GM12874 (cell line): Measurements from ENCODE around the gene RNF5.

ENCODE experiments used
- CTCF ChIP-seq: IDR thresholded peaks from 2 replicates; pipeline ENCODE4 v1.5.1; 2011; ENCODE audit warnings: low read depth, mild to moderate bottlenecking, control low read depth, low read length, moderate library complexity; ENCODE audit not compliant: insufficient read depth

Gene RNF5

GRCh38 chr6:32167761-32168262 lies 10.4 kb upstream of the RNF5 start:
- TF ChIP-seq CTCF: no peak

GRCh38 chr6:32168350-32168749 lies 9.9 kb upstream of the RNF5 start:
- no peak for TF ChIP-seq CTCF

- no peak for TF ChIP-seq CTCF
These were observed 9.2 kb upstream of the RNF5 start for GRCh38 chr6:32168807-32169591.

GRCh38 chr6:32170294-32170693 lies 7.9 kb upstream of the RNF5 start:
- TF ChIP-seq CTCF: no peak

- no peak for TF ChIP-seq CTCF
These were observed 7.0 kb upstream of the RNF5 start for GRCh38 chr6:32171234-32171633.

GRCh38 chr6:32173051-32173727 lies 5.0 kb upstream of the RNF5 start:
- no peak for TF ChIP-seq CTCF

GRCh38 chr6:32174416-32174815 lies 3.8 kb upstream of the RNF5 start:
- no peak for TF ChIP-seq CTCF
